H1 (cell line): ENCODE measurements around the gene MACROD2. TPM values are rescaled to one million over a fixed set of nuclear protein-coding genes. Genes with fewer than 3 reads are reported as not detected.

Experiments
- CTCF ChIA-PET: fragments of 300-600 bp; sonication (Branson Sonifier 250); formaldehyde crosslinking; loops from one replicate; lab custom pipeline; 2021; ENCODE audit not compliant: partially characterized antibody; lab: Charles Lee
- POLR2A ChIA-PET: fragments of 300-600 bp; sonication (Branson Sonifier 250); formaldehyde crosslinking; loops from one replicate; lab custom pipeline; 2021; ENCODE audit warnings: inconsistent platforms; ENCODE audit not compliant: partially characterized antibody; lab: Charles Lee
- DNase-seq, 2 experiments: peaks; one replicate each; pipeline versions ENCODE4 v3.0.0 to v3.0.0-alpha.2; 2010 to 2022; ENCODE audit warnings: low spot score in 2 of 2, low read depth in 1 of 2, mixed read lengths in 1 of 2
- FAIRE-seq: peaks from 2 replicates; lab custom pipeline; 2011; peaks lifted over from hg19 to GRCh38; lab: Jason Lieb, UNC
- H2AFZ ChIP-seq: 2 replicates; pipeline ENCODE4 v1.8.1; 2012; ENCODE audit warnings: low read length, inconsistent platforms
- H2AK5ac ChIP-seq: 2 replicates; pipeline ENCODE4 v1.6.1; 2013; ENCODE audit warnings: low read depth, low read length
- H2BK120ac ChIP-seq: replicated peaks from 2 replicates; pipeline ENCODE3; 2013; ENCODE audit warnings: low read depth, low read length, inconsistent platforms
- H2BK12ac ChIP-seq: 2 replicates; pipeline ENCODE4 v1.6.1; 2013; ENCODE audit warnings: low read depth, low read length
- H2BK15ac ChIP-seq: 2 replicates; pipeline ENCODE4 v1.6.1; 2013; ENCODE audit warnings: low read length
- H2BK20ac ChIP-seq: 2 replicates; pipeline ENCODE4 v1.6.1; 2013; ENCODE audit warnings: low read length
- H2BK5ac ChIP-seq: 2 replicates; pipeline ENCODE4 v1.6.1; 2013; ENCODE audit warnings: low read depth, low read length
- H3K14ac ChIP-seq: 2 replicates; pipeline ENCODE4 v1.6.1; 2013; ENCODE audit warnings: inconsistent platforms; ENCODE audit not compliant: insufficient read length
- H3K18ac ChIP-seq: 2 replicates; pipeline ENCODE4 v1.6.1; 2013; ENCODE audit warnings: low read length; ENCODE audit errors: extremely low read depth
- H3K23ac ChIP-seq: 2 replicates; pipeline ENCODE4 v1.6.1; 2013; ENCODE audit warnings: inconsistent platforms; ENCODE audit not compliant: insufficient read length
- H3K23me2 ChIP-seq: 2 replicates; pipeline ENCODE4 v1.6.1; 2013; ENCODE audit warnings: low read depth, low read length
- H3K27ac ChIP-seq: 2 replicates; pipeline ENCODE4 v1.6.1; 2011; ENCODE audit warnings: low read depth, low read length, inconsistent platforms
- H3K27me3 ChIP-seq, 4 experiments: replicated peaks in 1 of 4; 1 replicate in 1 of 4; 2 replicates in 3 of 4; pipeline versions ENCODE4 v1.6.1 to v1.8.1; 2011 to 2013; ENCODE audit warnings: low read length in 3 of 4, mild to moderate bottlenecking in 3 of 4, inconsistent platforms in 2 of 4, mixed read lengths in 2 of 4, moderate library complexity in 1 of 4; ENCODE audit not compliant: control insufficient read depth in 3 of 4, insufficient read depth in 3 of 4; ENCODE audit errors: extremely low read depth in 1 of 4
- H3K36me3 ChIP-seq, 4 experiments: 2 replicates each; pipeline versions ENCODE4 v1.6.1 to v1.8.1; 2011 to 2013; ENCODE audit warnings: mild to moderate bottlenecking in 4 of 4, low read length in 3 of 4, moderate library complexity in 2 of 4, control low read depth in 1 of 4, inconsistent platforms in 1 of 4; ENCODE audit not compliant: insufficient read depth in 4 of 4, control insufficient read depth in 2 of 4
- H3K4ac ChIP-seq: replicated peaks from 2 replicates; pipeline ENCODE3; 2013; ENCODE audit warnings: low read length, low read depth, mixed read lengths, inconsistent platforms; ENCODE audit not compliant: insufficient read length
- H3K4me1 ChIP-seq, 4 experiments: replicated peaks in 1 of 4; 1 replicate in 1 of 4; 2 replicates in 3 of 4; pipeline versions ENCODE4 v1.6.1 to v1.8.1; 2011 to 2013; ENCODE audit warnings: low read length in 3 of 4, inconsistent platforms in 2 of 4, mixed read lengths in 1 of 4; ENCODE audit not compliant: insufficient read depth in 4 of 4, control insufficient read depth in 3 of 4
- H3K4me2 ChIP-seq, 2 experiments: 2 replicates each; pipeline versions ENCODE4 v1.6.1 to v1.8.1; 2011 to 2013; ENCODE audit warnings: low read depth in 2 of 2, low read length in 2 of 2, control low read depth in 1 of 2, inconsistent platforms in 1 of 2, mild to moderate bottlenecking in 1 of 2; ENCODE audit not compliant: insufficient read depth in 1 of 2
- H3K4me3 ChIP-seq, 4 experiments: fragments of 200-600, 300-600 bp in 1 of 4; sonication (generic), shearing (Covaris generic), sonication (Bioruptor Twin) in 1 of 4; 2 replicates each; pipeline versions ENCODE4 v1.5.1 to v1.8.1; 2011 to 2016; ENCODE audit warnings: low read length in 4 of 4, low read depth in 3 of 4, control low read depth in 2 of 4, inconsistent platforms in 2 of 4, mild to moderate bottlenecking in 2 of 4, mixed read lengths in 1 of 4, moderate library complexity in 1 of 4; ENCODE audit not compliant: insufficient read depth in 2 of 4; ENCODE audit errors: extremely low read depth in 1 of 4
- H3K56ac ChIP-seq: replicated peaks from 2 replicates; pipeline ENCODE3; 2013; ENCODE audit warnings: low read depth, mild to moderate bottlenecking, mixed read lengths, low read length, inconsistent platforms; ENCODE audit not compliant: insufficient read length
- H3K79me1 ChIP-seq: 2 replicates; pipeline ENCODE4 v1.6.1; 2013; ENCODE audit warnings: low read depth, low read length, control low read depth
- H3K79me2 ChIP-seq, 2 experiments: 2 replicates each; pipeline versions ENCODE4 v1.6.1 to v1.8.1; 2012 to 2013; ENCODE audit warnings: low read length in 2 of 2, mild to moderate bottlenecking in 2 of 2, inconsistent platforms in 1 of 2; ENCODE audit not compliant: insufficient read depth in 2 of 2, control insufficient read depth in 1 of 2
- H3K9ac ChIP-seq, 4 experiments: replicated peaks in 1 of 4; 1 replicate in 1 of 4; 2 replicates in 3 of 4; pipeline versions ENCODE4 v1.6.1 to v1.8.1; 2011 to 2013; ENCODE audit warnings: low read depth in 3 of 4, low read length in 3 of 4, control low read depth in 2 of 4, mild to moderate bottlenecking in 2 of 4, moderate library complexity in 2 of 4, inconsistent platforms in 1 of 4; ENCODE audit errors: extremely low read depth in 1 of 4
- H3K9me3 ChIP-seq, 2 experiments: 2 replicates each; pipeline versions ENCODE4 v1.6.1 to v1.8.1; 2012 to 2013; ENCODE audit warnings: mild to moderate bottlenecking in 2 of 2, moderate library complexity in 2 of 2, control low read depth in 1 of 2, inconsistent platforms in 1 of 2, low read depth in 1 of 2, low read length in 1 of 2, mixed read lengths in 1 of 2; ENCODE audit not compliant: insufficient read depth in 2 of 2
- H4K20me1 ChIP-seq, 2 experiments: replicated peaks in 1 of 2; 2 replicates each; pipeline versions ENCODE3 to v1.8.1; 2011 to 2013; ENCODE audit warnings: inconsistent platforms in 2 of 2, low read length in 2 of 2, mild to moderate bottlenecking in 1 of 2; ENCODE audit not compliant: insufficient read depth in 2 of 2, control insufficient read depth in 1 of 2
- H4K5ac ChIP-seq: 2 replicates; pipeline ENCODE4 v1.6.1; 2013; ENCODE audit warnings: low read length, low read depth, mixed read lengths, inconsistent platforms; ENCODE audit not compliant: insufficient read length
- H4K8ac ChIP-seq: 2 replicates; pipeline ENCODE4 v1.8.0; 2013; ENCODE audit warnings: mild to moderate bottlenecking, moderate library complexity, low read length, inconsistent platforms; ENCODE audit not compliant: insufficient read depth; ENCODE audit errors: extremely low read depth
- H4K91ac ChIP-seq: replicated peaks from 2 replicates; pipeline ENCODE3; 2013; ENCODE audit warnings: low read length, mixed read lengths, inconsistent platforms; ENCODE audit not compliant: insufficient read length
- ASH2L ChIP-seq: fragments of 200-600, 300-600 bp; sonication (generic); IDR thresholded peaks from one replicate; pipeline ENCODE4 v1.7.1; 2017; ENCODE audit warnings: low read length
- ATF3 ChIP-seq: IDR thresholded peaks from 2 replicates; pipeline ENCODE4 v1.6.1; 2011; ENCODE audit warnings: low read depth, mild to moderate bottlenecking, low read length; ENCODE audit not compliant: insufficient read depth
- BACH1 ChIP-seq: IDR thresholded peaks from 2 replicates; pipeline ENCODE4 v1.6.1; 2012; ENCODE audit warnings: low read length, improper control_type of control experiment
- CBX5 ChIP-seq: fragments of 300-800, 300-1000 bp; sonication (generic); IDR thresholded peaks from 2 replicates; pipeline ENCODE4 v1.7.1; 2016; ENCODE audit warnings: antibody characterized with exemption, low read length, low read depth
- CEBPB ChIP-seq: IDR thresholded peaks from 2 replicates; pipeline ENCODE4 v1.6.1; 2012; ENCODE audit warnings: low read depth, low read length
- EZH2 ChIP-seq: fragments of 200-600 bp; sonication (generic); IDR thresholded peaks from 2 replicates; pipeline ENCODE4 v1.7.1; 2012; ENCODE audit warnings: low read depth, mild to moderate bottlenecking, moderate library complexity, low read length, inconsistent platforms; ENCODE audit not compliant: severe bottlenecking
- KDM1A ChIP-seq: fragments of 200-600, 300-600 bp; sonication (generic); IDR thresholded peaks from 2 replicates; pipeline ENCODE4 v1.7.1; 2016; ENCODE audit warnings: mild to moderate bottlenecking, low read length, borderline replicate concordance
- RAD21 ChIP-seq, 2 experiments: IDR thresholded peaks in 1 of 2; conservative IDR thresholded peaks in 1 of 2; 2 replicates each; pipeline ENCODE4 v1.6.1; 2011; ENCODE audit warnings: low read depth in 2 of 2, low read length in 2 of 2, improper control_type of control experiment in 1 of 2, inconsistent platforms in 1 of 2, mild to moderate bottlenecking in 1 of 2, moderate library complexity in 1 of 2
- SIRT6 ChIP-seq: IDR thresholded peaks from one replicate; pipeline ENCODE4 v1.7.1; 2012; ENCODE audit warnings: low read length, inconsistent platforms
- SP1 ChIP-seq: IDR thresholded peaks from 2 replicates; pipeline ENCODE4 v1.6.1; 2011; ENCODE audit warnings: low read depth, low read length
- SRF ChIP-seq: IDR thresholded peaks from 2 replicates; pipeline ENCODE4 v1.6.1; 2011; ENCODE audit warnings: mild to moderate bottlenecking, low read depth, low read length, moderate library complexity
- TAF7 ChIP-seq: optimal IDR thresholded peaks from 2 replicates; pipeline ENCODE3; 2011; ENCODE audit warnings: low read depth, mild to moderate bottlenecking, inconsistent platforms, low read length, moderate library complexity, borderline replicate concordance
- TBP ChIP-seq: IDR thresholded peaks from 2 replicates; pipeline ENCODE4 v1.6.1; 2011; ENCODE audit warnings: low read depth, low read length, improper control_type of control experiment
- ZNF274 ChIP-seq: IDR thresholded peaks from 2 replicates; pipeline ENCODE4 v1.7.0; 2012; ENCODE audit warnings: low read length, borderline replicate concordance; ENCODE audit errors: extremely low read depth
- WGBS, 2 experiments: shearing (Covaris generic) in 1 of 2; methylation state at CpG; one replicate each; pipeline versions ENCODE4 v1.1.6 to v1.1.7; 2013 to 2015; ENCODE audit warnings: low lambda C conversion rate in 2 of 2, mixed read lengths in 2 of 2, inconsistent platforms in 1 of 2, low coverage in 1 of 2, missing lambda C conversion rate in 1 of 2; ENCODE audit not compliant: insufficient replicate concordance in 2 of 2, insufficient coverage in 1 of 2, insufficient read length in 1 of 2; ENCODE audit errors: extremely low coverage in 1 of 2, missing lambda C conversion rate in 1 of 2; 5-methylcytosine and 5-hydroxymethylcytosine counted together
- polyA plus RNA-seq, 7 experiments: library from polyadenylated mRNA; depleted of rRNA in 3 of 7; stranded (reverse) in 5 of 7; unstranded in 2 of 7; fragments of >200 nt in 5 of 7; fragments of 200-250 nt in 2 of 7; gene quantifications; 1 replicate in 5 of 7; 2 replicates in 1 of 7; 4 replicates in 1 of 7; pipeline versions ENCODE4 v1.2.1 to v1.2.3, GENCODE V29; 2011 to 2013; ENCODE audit warnings: missing spikeins in 2 of 7, mixed read lengths in 2 of 7
- total RNA-seq: library from RNA; stranded (reverse); fragmentation: NEBNext Ultra II Directional; extraction: Animal tissue kit (Norgen Biotek cat#: 25700); gene quantifications from 2 replicates; pipeline ENCODE4 v1.2.1, GENCODE V29; 2021

The MACROD2 gene
- total and polyA plus RNA-seq, 2 of the 8 experiments (the other 6 are each of a cell fraction or from before 2014, with no cell fraction given) = 0.70 to 3.9 TPM

DNA sequence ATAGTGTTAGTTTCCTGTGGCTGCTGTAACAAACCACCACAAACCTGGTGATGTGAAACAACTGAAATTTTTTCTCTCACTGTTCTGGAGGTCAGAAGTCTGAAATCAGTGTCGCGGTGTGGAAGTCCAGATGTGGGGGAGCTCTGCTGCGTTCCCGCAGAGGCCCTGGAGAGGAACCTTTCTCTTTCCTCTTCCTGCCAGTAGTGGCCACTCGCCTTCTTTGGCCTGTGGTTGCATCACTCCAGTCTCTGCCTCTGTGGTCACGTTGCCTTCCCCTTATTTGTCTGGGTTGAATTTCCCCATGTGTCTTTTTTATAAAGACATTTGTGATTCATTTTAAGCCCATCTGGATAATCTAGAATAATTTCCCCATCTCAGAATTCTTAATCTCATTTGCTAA is 637.6 kb downstream of the MACROD2 start:
- Histone ChIP-seq H2BK12ac (no peak overlapping the region), H3K79me2 (no peaks in the 10 kb centered on the region), H3K9me3 (no peaks in the 10 kb centered on the region), H3K9ac (no peak overlapping the region), H3K23ac (no peak overlapping the region), H3K18ac (no peak overlapping the region), H3K36me3 (no peaks in the 10 kb centered on the region), H3K27ac (no peak overlapping the region), H3K4ac (no peak overlapping the region), H2BK20ac (no peak overlapping the region), H2BK120ac (no peak overlapping the region), H3K23me2 (peaks cover 2% of the 10 kb centered on the region; the same call in 1 of the 2 replicates), H3K79me1 (no peaks in the 10 kb centered on the region), H3K4me1 (no peaks in the 10 kb centered on the region), H2AFZ (no peak overlapping the region; the same call in 1 of the 2 replicates), H4K91ac (no peak overlapping the region), H2AK5ac (no peak overlapping the region), H4K20me1 (no peaks in the 10 kb centered on the region), H2BK5ac (no peak overlapping the region), H3K27me3 (no peaks in the 10 kb centered on the region), H3K14ac (no peak overlapping the region), H3K56ac (no peak overlapping the region), H4K8ac (no peak overlapping the region), H3K4me3 (no peak overlapping the region), H4K5ac (no peak overlapping the region), H3K4me2 (no peak overlapping the region), H2BK15ac (no peak overlapping the region)
- CTCF ChIA-PET = no interaction called here
- DNase-seq = no peak
- FAIRE-seq = no peak
- 87% methylated on average over 6 of the region's 6 CpGs; no CpG with 5 or more reads in 1 of the 2 experiments for WGBS, 2 experiments
- POLR2A ChIA-PET = no interaction called here
- no peak for TF ChIP-seq ZNF274
- TF ChIP-seq SRF = no peak
- no peak for TF ChIP-seq BACH1
- TF ChIP-seq KDM1A = no peak
- TF ChIP-seq TAF7 = no peak
- TF ChIP-seq TBP = no peak
- no peak for TF ChIP-seq ASH2L
- no peak for TF ChIP-seq SIRT6
- TF ChIP-seq SP1 = no peak
- peak; percentile 23 to 29; a peak in 2 of 4 replicates for TF ChIP-seq RAD21 (IDR thresholded peaks at IDR 0.05 in 1 of 2, conservative IDR thresholded peaks at IDR 0.05 in 1 of 2; ENCODE audit: low read depth in 2 of 2, low read length in 2 of 2)
- TF ChIP-seq ATF3 = peak; percentile 54; the same call in 1 of the 2 replicates
- TF ChIP-seq CEBPB = peak; percentile 71; the same call in 1 of the 2 replicates
- TF ChIP-seq CBX5 = no peak
- TF ChIP-seq EZH2 = no peak
